GM19025 (cell line): ENCODE measurements around the gene NPIPA5.
"Not testable (repeated sequence)": the region's sequence is repeated elsewhere in the genome, so short reads cannot be mapped to it uniquely, and the experiment has no call there.

Experiments
- ATAC-seq: cut with Tn5 transposase; IDR thresholded peaks from one replicate; pipeline ENCODE4 v1.9.1; 2021; ENCODE audit warnings: mild to moderate bottlenecking, low read depth, moderate library complexity; ENCODE audit not compliant: unreplicated experiment

The NPIPA5 gene

GRCh38 chr16:15395631-15396508, 17.8 kb upstream of the NPIPA5 start, which contains the start of gene MPV17L:
TSS of gene MPV17L (plus strand) at chr16:15395754. CDS start at chr16:15395898, 144 bp downstream.
- ATAC-seq = not testable (repeated sequence)

DNA sequence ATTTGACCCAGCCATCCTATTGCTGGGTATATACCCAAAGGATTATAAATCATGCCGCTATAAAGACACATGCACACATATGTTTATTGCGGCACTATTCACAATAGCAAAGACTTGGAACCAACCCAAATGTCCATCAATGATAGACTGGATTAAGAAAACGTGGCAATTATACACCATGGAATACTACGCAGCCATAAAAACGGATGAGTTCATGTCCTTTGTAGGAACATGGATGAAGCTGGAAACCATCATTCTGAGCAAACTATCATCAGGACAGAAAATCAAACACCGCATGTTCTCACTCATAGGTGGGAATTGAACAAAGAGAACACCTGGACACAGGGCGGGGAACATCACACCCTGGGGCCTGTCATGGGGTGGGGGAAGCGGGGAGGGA, 14.9 kb upstream of the NPIPA5 start:
- ATAC-seq = not testable (repeated sequence)

- ATAC-seq = not testable (repeated sequence)
Measured at GRCh38 chr16:15389916-15390315, 11.8 kb upstream of the NPIPA5 start.

DNA sequence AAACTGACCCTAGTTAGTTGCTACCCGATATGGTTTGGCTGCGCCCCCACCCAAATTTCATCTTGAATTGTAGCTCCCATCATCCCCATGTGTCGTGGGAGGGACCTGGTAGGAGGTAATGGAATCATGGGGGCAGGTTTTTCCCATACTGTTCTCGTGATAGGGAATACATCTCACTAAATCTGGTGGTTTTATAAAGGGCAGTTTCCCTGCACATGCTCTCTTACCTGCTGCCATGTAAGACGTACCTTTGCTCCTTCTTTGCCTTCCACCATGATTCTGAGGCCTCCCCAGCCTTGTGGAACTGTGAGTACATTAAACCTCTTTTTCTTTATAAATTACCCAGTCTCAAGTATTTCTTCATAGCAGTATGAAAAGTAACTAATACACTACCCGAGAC, 10.0 kb upstream of the NPIPA5 start:
- not testable (repeated sequence) for ATAC-seq

- not testable (repeated sequence) for ATAC-seq
Measured at GRCh38 chr16:15382810-15383209, 4.7 kb upstream of the NPIPA5 start.

DNA sequence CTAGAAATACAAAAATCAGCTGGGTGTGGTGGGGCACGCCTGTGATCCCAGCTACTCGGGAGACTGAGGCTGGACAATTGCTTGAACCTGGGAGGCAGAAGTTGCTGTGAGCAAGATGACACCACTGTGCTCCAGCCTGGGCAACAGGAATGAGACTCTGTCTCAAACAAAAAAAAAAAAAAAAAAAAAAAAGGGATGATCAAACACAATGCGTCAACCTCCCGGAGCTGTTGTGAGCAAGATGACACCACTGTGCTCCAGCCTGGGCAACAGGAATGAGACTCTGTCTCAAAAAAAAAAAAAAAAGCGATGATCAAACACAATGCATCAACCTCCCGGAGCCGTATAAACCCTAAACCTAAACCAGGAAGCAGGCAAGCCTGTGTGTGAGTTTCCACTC, 20.6 kb downstream of the NPIPA5 start:
- not testable (repeated sequence) for ATAC-seq

DNA sequence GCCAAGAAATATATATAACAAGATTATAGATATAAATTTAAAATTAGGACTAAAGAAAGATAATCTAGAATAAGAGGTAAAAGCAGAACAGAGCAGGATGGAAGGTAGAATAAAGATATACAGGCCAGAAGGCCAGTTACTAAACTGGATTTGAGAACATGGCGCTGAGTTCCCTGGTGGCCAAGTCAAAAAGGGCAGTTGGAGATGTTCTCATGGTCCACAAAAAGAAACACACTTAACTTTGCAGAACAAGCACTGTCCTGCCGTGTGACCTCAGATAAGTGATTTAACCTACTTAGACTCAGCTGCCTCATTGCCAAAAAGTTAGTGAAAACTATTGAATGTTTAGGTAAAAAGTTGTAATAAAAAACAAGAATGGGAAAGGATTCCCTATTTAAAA, 23.2 kb downstream of the NPIPA5 start:
- not testable (repeated sequence) for ATAC-seq

GRCh38 chr16:15352852-15353251, 25.2 kb downstream of the NPIPA5 start:
- ATAC-seq = not testable (repeated sequence)

GRCh38 chr16:15351745-15352144, 26.3 kb downstream of the NPIPA5 start:
- not testable (repeated sequence) for ATAC-seq

GRCh38 chr16:15351251-15351650, 26.8 kb downstream of the NPIPA5 start:
- ATAC-seq = not testable (repeated sequence)

DNA sequence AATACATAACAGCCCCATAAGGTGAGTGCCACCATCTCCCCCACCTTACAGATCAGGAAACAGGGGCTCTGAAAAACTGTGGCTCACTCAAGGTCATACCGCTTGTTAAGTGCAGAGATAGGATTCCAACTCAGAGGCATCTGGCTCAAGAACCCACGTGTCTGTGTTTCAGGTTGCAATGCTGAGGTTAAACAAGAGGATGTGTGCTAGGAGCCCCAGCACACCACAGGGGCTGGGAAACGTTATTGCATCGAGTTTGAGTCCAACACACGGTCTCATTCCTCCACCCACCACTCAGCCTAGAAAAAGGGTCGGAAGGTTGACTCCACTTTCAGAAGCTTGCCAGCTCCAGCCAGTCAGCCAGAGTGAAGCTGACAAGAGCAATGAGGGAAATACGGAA, 29.4 kb downstream of the NPIPA5 start:
- not testable (repeated sequence) for ATAC-seq

- ATAC-seq = not testable (repeated sequence)
Measured at GRCh38 chr16:15342337-15342736, 35.8 kb downstream of the NPIPA5 start.

DNA sequence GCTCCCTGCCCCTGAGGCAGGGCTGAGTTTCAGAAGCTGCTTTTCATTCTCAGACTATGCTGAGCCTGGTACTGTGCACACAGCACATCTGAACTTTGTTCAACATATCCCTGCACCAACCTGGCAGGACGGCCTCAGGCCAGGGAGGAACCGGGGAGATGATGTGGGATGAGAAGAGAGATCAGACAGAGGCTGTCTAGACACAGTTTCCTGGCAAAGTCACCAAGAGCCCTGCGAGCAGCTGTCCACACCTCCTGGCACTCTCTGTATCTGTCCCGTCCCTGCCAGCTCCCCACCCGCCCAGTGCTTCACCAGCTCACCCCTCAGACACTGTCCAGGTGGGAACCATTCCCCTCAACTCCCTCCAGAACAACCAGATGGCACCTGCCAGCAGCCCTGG, 39.1 kb downstream of the NPIPA5 start:
- ATAC-seq = not testable (repeated sequence)

DNA sequence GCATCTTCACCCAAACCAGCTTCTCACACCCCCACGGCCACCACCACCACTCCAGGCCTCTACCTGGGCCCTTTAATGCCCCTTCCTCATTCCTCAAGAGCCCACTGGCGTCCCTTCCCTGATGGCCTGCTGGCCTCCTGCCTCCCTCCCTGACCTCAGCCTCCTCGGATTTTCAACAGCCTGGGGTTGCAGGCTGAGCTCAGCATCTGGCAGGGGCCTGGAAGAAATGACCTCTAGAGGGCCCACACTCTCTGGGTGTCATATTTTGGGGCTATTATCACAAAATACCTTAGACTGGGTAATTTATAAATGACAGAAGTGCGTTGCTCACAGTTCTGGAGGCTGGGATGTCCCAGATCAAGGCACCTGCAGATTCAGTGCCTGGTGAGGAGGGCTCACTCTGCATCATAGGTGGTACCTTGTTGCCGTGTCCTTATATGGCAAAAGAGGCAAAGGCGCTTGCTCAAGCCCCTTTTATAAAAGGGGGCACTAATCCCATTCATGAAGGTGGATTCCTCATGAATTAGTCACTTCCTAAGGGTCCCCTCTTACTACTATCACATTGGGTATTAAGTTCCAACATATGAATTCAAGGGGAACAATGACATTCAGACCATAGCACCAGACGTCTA, 40.0 kb downstream of the NPIPA5 start:
- not testable (repeated sequence) for ATAC-seq

- not testable (repeated sequence) for ATAC-seq
Measured at GRCh38 chr16:15335609-15336008, 42.5 kb downstream of the NPIPA5 start.

- not testable (repeated sequence) for ATAC-seq
Measured at GRCh38 chr16:15333969-15334368, 44.1 kb downstream of the NPIPA5 start.

DNA sequence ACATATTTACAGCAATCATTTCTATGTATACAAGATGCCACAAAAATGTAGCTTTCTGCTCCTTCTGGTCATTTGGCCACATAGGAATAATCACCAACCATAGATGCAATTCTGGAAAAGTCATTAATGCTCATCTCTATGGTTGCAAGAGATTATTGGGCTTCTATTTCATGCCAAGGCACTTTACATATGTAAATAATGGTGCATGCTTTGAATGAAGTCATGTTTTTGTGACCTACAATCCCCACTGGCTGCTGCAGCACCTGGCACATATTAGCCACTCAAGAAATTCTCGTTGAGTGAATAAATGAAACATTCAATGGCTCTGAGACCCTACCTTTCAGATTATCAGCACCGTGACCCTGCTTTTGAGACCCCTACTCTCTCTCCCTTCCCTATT, 47.1 kb downstream of the NPIPA5 start:
- not testable (repeated sequence) for ATAC-seq

GRCh38 chr16:15324954-15325353, 53.1 kb downstream of the NPIPA5 start:
- not testable (repeated sequence) for ATAC-seq

DNA sequence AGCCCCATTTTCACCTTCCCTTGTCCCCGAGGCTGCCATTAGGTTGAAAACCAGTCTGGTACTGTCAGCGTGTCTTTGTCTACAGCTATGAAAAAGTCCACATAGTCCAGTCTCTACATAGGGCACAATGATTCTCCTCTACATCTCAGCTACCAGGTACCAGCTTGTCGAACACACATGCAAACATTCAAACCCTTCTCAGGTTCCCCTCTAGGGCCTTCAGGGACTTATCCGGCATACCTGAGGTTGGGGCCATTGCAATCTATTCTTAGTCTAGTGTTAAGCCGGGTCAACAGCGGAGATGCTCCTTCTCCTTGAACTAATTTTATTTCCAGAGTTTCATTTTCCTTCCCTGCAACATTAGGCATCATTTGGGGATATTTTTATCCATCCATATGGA, 54.7 kb downstream of the NPIPA5 start:
- not testable (repeated sequence) for ATAC-seq

DNA sequence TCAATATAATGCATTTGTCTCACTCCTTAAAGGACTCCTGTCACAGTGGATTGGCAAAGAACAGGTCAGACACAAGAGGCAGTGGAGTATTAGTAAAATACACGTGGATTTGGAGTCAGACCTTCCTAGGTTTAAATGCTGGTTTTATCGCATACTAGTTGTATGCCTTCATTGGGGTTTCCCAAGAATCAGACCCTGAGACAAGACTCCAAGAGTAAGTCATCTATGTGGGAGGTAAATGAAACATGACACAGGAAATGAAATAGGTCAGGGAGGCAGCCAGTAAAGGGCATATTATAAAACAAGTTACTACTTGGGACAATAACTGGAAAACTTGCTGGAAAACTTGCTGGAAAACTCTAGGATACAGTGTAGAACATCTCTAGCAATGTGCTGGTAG, 56.9 kb downstream of the NPIPA5 start:
- not testable (repeated sequence) for ATAC-seq

- not testable (repeated sequence) for ATAC-seq
Measured at GRCh38 chr16:15314562-15314961, 63.5 kb downstream of the NPIPA5 start.
